DMS153 treated with DMSO at 0.1 percent for 48 hours (cell line): Measurements from ENCODE around the gene ACOX3.

Experiments used
- DNase-seq: peaks from one replicate; lab custom pipeline; 2025; ENCODE audit not compliant: unreplicated experiment; lab: John Stamatoyannopoulos, UW

The ACOX3 gene

GRCh38 chr4:8468746-8469535, 28.4 kb upstream of the ACOX3 start:
- no peak for DNase-seq

- DNase-seq: no peak
These were observed 26.5 kb upstream of the ACOX3 start for GRCh38 chr4:8467016-8467415.

- no peak for DNase-seq
These were observed 25.4 kb upstream of the ACOX3 start for GRCh38 chr4:8465615-8466611.

- DNase-seq: no peak
These were observed 23.9 kb upstream of the ACOX3 start for GRCh38 chr4:8464381-8464780.

GRCh38 chr4:8463811-8464210, 23.3 kb upstream of the ACOX3 start:
- no peak for DNase-seq

GRCh38 chr4:8461616-8462015, 21.1 kb upstream of the ACOX3 start:
- no peak for DNase-seq

GRCh38 chr4:8461086-8461485, 20.6 kb upstream of the ACOX3 start:
- no peak for DNase-seq

GRCh38 chr4:8459867-8460445, 19.4 kb upstream of the ACOX3 start:
- DNase-seq: no peak

- no peak for DNase-seq
These were observed 17.2 kb upstream of the ACOX3 start for GRCh38 chr4:8457646-8458252.

- DNase-seq: no peak
These were observed 13.4 kb upstream of the ACOX3 start for GRCh38 chr4:8453957-8454356.

- DNase-seq: no peak
These were observed 11.1 kb upstream of the ACOX3 start for GRCh38 chr4:8451440-8452182.

GRCh38 chr4:8446122-8446521, 5.6 kb upstream of the ACOX3 start:
- DNase-seq: no peak

GRCh38 chr4:8443801-8444200, 3.3 kb upstream of the ACOX3 start:
- DNase-seq: no peak

- DNase-seq: no peak
These were observed 2.3 kb upstream of the ACOX3 start for GRCh38 chr4:8442596-8443358.

- no peak for DNase-seq
These were observed 1.1 kb upstream of the ACOX3 start for GRCh38 chr4:8441499-8442091.

- DNase-seq: no peak
These were observed 520 bp downstream of the ACOX3 start for GRCh38 chr4:8439914-8440491.

GRCh38 chr4:8439168-8439567, 1.4 kb downstream of the ACOX3 start:
- DNase-seq: no peak

- no peak for DNase-seq
These were observed 1.8 kb downstream of the ACOX3 start for GRCh38 chr4:8438743-8439142.

- no peak for DNase-seq
These were observed 3.2 kb downstream of the ACOX3 start for GRCh38 chr4:8437281-8437680.
